Colonic mucosa (tissue), 4 donors: ENCODE data around the gene TPP1. TPM values are rescaled to one million over a fixed set of nuclear protein-coding genes. Genes with fewer than 3 reads are reported as not detected.

ENCODE experiments used
- DNase-seq: peaks from one replicate; pipeline ENCODE4 v3.0.0-alpha.2; 2020
- H3K27ac ChIP-seq: fragments of 200-600 bp; one replicate; pipeline ENCODE4 v1.8.0; 2021
- H3K27me3 ChIP-seq: fragments of 200-600 bp; one replicate; pipeline ENCODE4 v1.8.0; 2021
- H3K36me3 ChIP-seq: fragments of 200-600 bp; one replicate; pipeline ENCODE4 v1.8.0; 2021
- H3K4me1 ChIP-seq: fragments of 200-600 bp; one replicate; pipeline ENCODE4 v1.8.0; 2021; ENCODE audit warnings: mild to moderate bottlenecking
- H3K4me3 ChIP-seq: fragments of 200-600 bp; one replicate; pipeline ENCODE4 v1.8.0; 2021
- H3K9ac ChIP-seq, 2 donors: one replicate each; pipeline ENCODE4 v1.7.0; 2013; ENCODE audit warnings: control low read depth in 2 of 2, low read depth in 2 of 2, low read length in 2 of 2
- H3K9me3 ChIP-seq: fragments of 200-600 bp; one replicate; pipeline ENCODE4 v1.8.0; 2021
- intact Hi-C: fragments of 100-400 bp; cut with DNase I; formaldehyde crosslinking; loops from one replicate; pipeline ENCODE4 v1.14.1; 2022
- total RNA-seq, 2 donors: library from RNA; stranded (reverse); fragmentation: NEBNext Ultra II Directional in 1 of 2; extraction: Animal tissue kit (Norgen Biotek cat#: 25700) in 1 of 2; gene quantifications; one replicate each; pipeline ENCODE4 v1.2.1, GENCODE V29; 2021
- TF ChIP-seq, protein P1 (sequence below): fragments of 200-600 bp; IDR thresholded peaks from one replicate; pipeline ENCODE4 v1.8.0; 2022; ENCODE audit warnings: antibody characterized with exemption, mild to moderate bottlenecking
- donor health status: healthy.
- donor health status: DM: no; HTN: no; CAD: no.
- donor health status: DM: no; HTN: no; CAD: no.

The TPP1 gene
- total RNA-seq, 2 donors from 2014 or later: 83.4 to 123 TPM

DNA sequence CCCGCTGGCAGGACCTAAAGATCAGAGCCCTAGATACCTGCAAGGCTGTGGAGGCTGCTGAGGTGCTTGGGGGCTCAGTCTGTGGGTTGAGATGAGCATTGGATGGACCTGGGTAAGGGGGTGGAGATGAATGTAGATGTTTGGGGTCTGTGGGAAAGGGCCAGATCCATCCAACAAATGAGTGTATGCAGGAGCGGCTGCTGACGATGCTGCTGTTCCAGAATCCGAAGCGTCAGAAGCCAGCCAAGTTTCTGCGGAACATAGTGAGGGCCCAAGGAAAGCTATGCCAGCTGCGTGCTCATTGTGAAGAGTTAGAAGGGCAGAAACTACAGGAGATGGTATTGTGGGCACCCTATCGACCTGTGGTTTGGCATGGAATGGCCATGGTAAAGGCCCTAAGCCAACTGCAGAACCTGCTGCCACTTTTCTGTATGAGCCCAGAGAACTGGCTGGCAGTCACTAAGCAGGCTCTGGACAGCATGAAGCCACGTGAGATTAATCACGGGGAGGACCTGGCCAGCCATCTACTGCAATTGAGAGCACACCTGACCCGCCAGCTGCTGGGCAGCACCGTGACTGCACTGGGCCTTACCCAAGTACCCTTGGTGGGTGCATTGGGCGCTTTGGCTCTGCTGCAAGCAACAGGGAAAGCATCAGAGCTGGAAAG lies 52.4 kb downstream of the TPP1 start:
- Histone ChIP-seq H3K36me3 (no peaks in the 10 kb centered on the region), H3K27ac (no peak overlapping the region), H3K27me3 (no peaks in the 10 kb centered on the region), H3K9me3 (no peaks in the 10 kb centered on the region), H3K4me3 (no peak overlapping the region), H3K9ac (no peak overlapping the region), H3K4me1 (no peaks in the 10 kb centered on the region)
- TF ChIP-seq, protein P1, sequence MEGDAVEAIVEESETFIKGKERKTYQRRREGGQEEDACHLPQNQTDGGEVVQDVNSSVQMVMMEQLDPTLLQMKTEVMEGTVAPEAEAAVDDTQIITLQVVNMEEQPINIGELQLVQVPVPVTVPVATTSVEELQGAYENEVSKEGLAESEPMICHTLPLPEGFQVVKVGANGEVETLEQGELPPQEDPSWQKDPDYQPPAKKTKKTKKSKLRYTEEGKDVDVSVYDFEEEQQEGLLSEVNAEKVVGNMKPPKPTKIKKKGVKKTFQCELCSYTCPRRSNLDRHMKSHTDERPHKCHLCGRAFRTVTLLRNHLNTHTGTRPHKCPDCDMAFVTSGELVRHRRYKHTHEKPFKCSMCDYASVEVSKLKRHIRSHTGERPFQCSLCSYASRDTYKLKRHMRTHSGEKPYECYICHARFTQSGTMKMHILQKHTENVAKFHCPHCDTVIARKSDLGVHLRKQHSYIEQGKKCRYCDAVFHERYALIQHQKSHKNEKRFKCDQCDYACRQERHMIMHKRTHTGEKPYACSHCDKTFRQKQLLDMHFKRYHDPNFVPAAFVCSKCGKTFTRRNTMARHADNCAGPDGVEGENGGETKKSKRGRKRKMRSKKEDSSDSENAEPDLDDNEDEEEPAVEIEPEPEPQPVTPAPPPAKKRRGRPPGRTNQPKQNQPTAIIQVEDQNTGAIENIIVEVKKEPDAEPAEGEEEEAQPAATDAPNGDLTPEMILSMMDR: no peak
- DNase-seq: no peak
- intact Hi-C loops: no loop called here

DNA sequence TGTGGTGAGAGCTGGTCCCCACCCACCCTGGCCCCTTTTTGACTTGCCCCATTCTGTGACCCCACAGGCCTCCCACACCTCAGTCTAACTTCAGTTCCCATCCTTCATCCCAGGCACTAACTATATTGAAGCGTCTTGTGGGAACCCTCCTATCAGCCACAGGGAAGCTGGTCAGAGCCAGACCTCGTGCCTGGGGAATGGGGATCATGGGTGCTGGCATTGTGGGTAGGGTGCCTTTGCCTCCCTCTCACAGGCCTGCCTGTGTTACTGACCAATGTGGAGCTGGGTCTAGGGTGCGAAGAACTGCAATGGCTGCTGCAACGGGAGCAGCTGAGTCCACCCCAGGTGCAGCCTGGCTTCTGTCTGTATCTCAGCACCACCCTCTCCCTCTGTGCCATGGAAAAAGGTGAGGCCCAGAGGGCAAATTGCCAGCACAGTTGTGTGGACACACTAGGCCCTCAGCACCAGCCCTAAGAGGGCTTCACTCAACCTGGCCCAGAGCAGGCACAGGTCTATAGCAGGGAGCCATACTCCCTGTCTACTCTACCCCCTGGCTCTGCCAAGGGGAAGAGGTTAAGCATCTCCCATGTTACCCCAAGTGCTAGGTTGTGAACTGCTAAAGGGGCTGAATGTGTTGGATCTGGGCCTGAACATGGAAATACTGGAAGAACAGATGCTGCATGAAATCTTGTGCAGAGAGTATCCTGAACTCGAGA lies 53.1 kb downstream of the TPP1 start:
- Histone ChIP-seq H3K27ac (no peak overlapping the region), H3K4me1 (no peaks in the 10 kb centered on the region), H3K9me3 (no peaks in the 10 kb centered on the region), H3K9ac (no peak overlapping the region), H3K27me3 (no peaks in the 10 kb centered on the region), H3K36me3 (no peaks in the 10 kb centered on the region), H3K4me3 (no peak overlapping the region)
- intact Hi-C loops: no loop called here
- TF ChIP-seq, protein P1: no peak
- no peak for DNase-seq

DNA sequence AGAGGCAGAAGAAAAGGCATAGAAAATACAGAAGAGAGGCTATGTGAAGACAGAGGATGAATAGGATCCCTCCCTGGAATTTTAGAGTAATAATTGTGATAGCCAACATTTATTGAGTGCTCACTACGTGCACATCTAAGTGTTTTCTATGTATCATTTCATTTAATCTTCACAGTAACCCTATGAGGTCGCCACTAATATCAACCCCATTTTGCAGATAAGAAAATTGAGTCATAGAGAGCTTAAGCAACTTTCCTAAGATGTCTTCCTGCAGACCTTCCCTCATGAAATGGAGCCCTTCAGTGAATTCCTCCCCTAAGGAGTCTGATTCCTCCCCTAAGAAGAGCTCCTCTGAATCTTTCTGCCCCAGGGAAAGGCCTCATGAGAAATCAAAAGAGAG lies 53.9 kb downstream of the TPP1 start:
- Histone ChIP-seq H3K4me1 (no peaks in the 10 kb centered on the region), H3K27ac (no peak overlapping the region), H3K27me3 (no peaks in the 10 kb centered on the region), H3K36me3 (no peaks in the 10 kb centered on the region), H3K9me3 (no peaks in the 10 kb centered on the region), H3K4me3 (no peak overlapping the region), H3K9ac (no peak overlapping the region)
- intact Hi-C loops: no loop called here
- DNase-seq: no peak
- TF ChIP-seq, protein P1: no peak

DNA sequence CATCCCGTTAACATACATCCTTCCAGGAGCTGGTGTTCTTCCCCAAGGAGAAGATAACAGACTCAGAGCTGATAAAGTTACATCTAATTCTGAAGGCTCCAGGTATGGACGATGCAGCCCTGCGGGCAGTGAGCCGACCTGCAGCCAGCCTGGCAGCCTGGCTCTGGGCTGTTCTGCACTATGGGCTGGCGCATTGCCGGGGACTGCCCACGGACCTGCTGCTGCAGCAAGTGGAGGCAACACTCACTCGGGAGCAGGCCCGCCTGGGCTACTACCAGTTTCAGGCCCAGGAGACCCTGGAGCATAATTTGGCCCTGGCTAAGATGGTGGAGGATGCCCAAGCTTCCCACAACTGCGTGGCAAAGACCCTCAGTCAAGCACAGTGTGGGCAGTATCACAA lies 55.6 kb downstream of the TPP1 start:
- DNase-seq: no peak
- Histone ChIP-seq H3K9ac (no peak overlapping the region), H3K4me1 (no peaks in the 10 kb centered on the region), H3K4me3 (no peak overlapping the region), H3K36me3 (no peaks in the 10 kb centered on the region), H3K27me3 (no peaks in the 10 kb centered on the region), H3K9me3 (no peaks in the 10 kb centered on the region), H3K27ac (no peak overlapping the region)
- intact Hi-C loops: no loop called here
- TF ChIP-seq, protein P1: no peak

DNA sequence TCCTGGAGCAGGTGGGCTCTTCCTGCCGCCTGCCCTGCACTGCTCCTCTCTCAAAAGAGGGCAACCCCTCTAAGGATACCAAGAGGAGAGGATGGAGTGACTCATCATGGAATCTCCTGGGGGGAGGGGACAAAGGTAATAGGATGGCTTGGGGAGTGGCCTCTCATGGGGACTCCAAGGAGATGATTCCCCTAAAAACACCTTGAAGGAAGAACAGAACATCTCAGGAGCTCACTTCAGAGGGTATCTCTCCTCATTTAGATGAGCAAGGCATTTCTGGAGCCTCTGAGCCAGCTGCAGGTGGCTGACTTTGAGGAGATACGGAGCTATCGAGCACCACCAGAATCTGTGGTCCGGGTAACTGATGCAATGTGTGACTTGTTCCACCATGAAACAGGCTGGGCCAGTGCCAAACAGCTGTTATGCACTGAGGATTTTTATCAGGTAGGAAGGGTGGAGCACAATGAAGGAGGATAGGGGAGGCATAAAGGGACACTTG lies 56.1 kb downstream of the TPP1 start:
- DNase-seq: no peak
- H3K36me3 ChIP-seq: no peaks in the 10 kb centered on the region
- TF ChIP-seq, protein P1: no peak
- intact Hi-C loops: no loop called here
- H3K4me3 ChIP-seq: no peak overlapping the region
- no peaks in the 10 kb centered on the region for H3K27me3 ChIP-seq
- H3K9me3 ChIP-seq: no peaks in the 10 kb centered on the region
- H3K27ac ChIP-seq: no peak overlapping the region
- no peaks in the 10 kb centered on the region for H3K4me1 ChIP-seq
- H3K9ac ChIP-seq: no peak overlapping the region

Other genes with a start within 250 kb of the TPP1 start
- gene SMPD1, start 228.9 kb downstream of the TPP1 start, total RNA-seq: 10 to 100 TPM; 49.3 to 57.1 TPM
- 10 to 100 TPM in 1 of 2 donors, 1 to 10 TPM in 1; 6.6 to 10.2 TPM for gene APBB1, start 200.3 kb downstream of the TPP1 start, total RNA-seq
- gene HPX, start 178.4 kb downstream of the TPP1 start, total RNA-seq: 1 to 10 TPM; 1.8 to 5.3 TPM
- 10 to 100 TPM; 30.0 to 59.0 TPM for gene TRIM3, start 145.5 kb downstream of the TPP1 start, total RNA-seq
- gene ARFIP2, start 138.1 kb downstream of the TPP1 start, total RNA-seq: 10 to 100 TPM; 76.9 to 87.3 TPM
- gene TIMM10B, start 137.9 kb downstream of the TPP1 start, total RNA-seq: 10 to 100 TPM; 48.0 TPM
- gene DNHD1, start 122.1 kb downstream of the TPP1 start, total RNA-seq: 10 to 100 TPM in 1 of 2 donors, 1 to 10 TPM in 1; 7.4 to 11.8 TPM
- gene RRP8, start 15.8 kb downstream of the TPP1 start, total RNA-seq: 10 to 100 TPM; 17.5 to 25.7 TPM
- gene ILK, start 15.6 kb downstream of the TPP1 start, total RNA-seq: 100 to 1,000 TPM; 115 to 157 TPM
- 100 to 1,000 TPM; 123 to 142 TPM for gene TAF10, start 7.2 kb downstream of the TPP1 start, total RNA-seq
- 1 to 10 TPM; 4.7 to 8.3 TPM for gene DCHS1, start 36.4 kb upstream of the TPP1 start, total RNA-seq
- gene MRPL17, start 63.9 kb upstream of the TPP1 start, total RNA-seq: 10 to 100 TPM; 34.6 to 75.1 TPM
- under 1 TPM in 1 of 2 donors, not detected in 1; 0.47 TPM for gene OR2AG2, start 152.6 kb upstream of the TPP1 start, total RNA-seq
- not detected for gene OR2AG1, start 163.6 kb upstream of the TPP1 start, total RNA-seq
- gene OR6A2, start 180.3 kb upstream of the TPP1 start, total RNA-seq: under 1 TPM in 1 of 2 donors, not detected in 1; 0.59 TPM
- not detected for gene OR10A5, start 226.3 kb upstream of the TPP1 start, total RNA-seq
- gene OR10A2, start 243.6 kb upstream of the TPP1 start, total RNA-seq: not detected